Stimulated activated CD8-positive, alpha-beta memory T cell treated with anti-CD3 and anti-CD28 coated beads, Interleukin-15, amount 100 ng/mL, for 1 hour (primary cell): ENCODE data around the gene ARL5B.
"Not testable (repeated sequence)": the region's sequence is repeated elsewhere in the genome, so short reads cannot be mapped to it uniquely, and the experiment has no call there.

Source experiments
- DNase-seq: peaks from one replicate; pipeline ENCODE4 v3.0.0-alpha.2; 2020; ENCODE audit warnings: low read depth

The ARL5B gene, protein sequence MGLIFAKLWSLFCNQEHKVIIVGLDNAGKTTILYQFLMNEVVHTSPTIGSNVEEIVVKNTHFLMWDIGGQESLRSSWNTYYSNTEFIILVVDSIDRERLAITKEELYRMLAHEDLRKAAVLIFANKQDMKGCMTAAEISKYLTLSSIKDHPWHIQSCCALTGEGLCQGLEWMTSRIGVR

DNA sequence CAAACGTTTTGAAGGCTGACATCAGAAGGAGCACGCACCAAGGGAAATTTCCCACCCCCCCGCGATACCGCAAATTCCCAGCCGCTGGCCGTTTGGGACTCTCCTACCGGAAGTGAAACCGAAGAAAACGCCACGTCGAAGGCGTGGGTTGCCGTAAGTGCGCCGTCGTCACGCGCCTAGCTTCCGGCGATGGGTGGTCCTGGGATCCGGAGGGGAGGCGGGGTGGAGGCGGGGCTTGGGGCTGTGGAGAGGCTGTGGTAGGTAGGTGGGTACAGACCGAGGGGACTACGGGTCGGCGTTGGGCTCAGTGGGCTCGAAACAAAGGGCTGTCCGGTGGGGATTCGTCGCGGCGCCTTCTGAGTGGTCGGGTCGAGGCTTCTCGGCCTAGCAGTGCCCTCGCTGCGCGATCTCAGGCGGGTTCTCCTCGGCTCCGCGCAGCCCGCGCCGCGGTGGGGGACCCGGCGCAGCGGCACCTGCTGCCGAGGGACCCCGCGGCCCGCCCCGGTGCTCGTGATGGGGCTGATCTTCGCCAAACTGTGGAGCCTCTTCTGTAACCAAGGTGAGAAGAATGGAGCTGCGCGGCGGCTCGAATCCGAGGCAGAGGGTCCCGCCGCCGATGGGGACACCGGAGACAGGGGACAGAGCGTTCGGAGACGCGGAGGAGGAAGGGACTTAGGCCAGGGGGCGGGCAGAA is at the start of gene ARL5B:
ARL5B (plus strand) TSS at position 307 of the 694 bp plus-strand sequence; CDS start at position 514, 207 bp downstream.
- peak; percentile 96 for DNase-seq

DNA sequence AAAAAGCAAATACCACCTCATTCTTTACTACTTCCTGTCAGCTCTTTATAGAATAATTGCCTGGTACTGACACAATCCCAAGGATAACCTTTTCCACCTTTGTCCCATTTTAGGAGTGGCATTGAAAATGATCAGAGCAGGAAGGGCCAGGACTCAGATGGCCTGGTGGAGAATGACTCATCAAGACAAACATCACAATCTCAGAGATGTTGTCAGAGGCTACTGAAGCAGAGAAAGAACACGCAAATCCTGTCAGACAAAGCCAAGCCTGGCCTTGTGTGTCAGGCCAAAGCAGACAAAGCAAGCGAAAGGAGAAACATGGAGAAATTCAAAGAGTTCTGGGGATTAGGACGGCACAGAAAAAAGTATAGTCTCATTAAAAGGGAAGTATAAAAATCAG is 48.7 kb upstream of the ARL5B start:
- DNase-seq: no peak

DNA sequence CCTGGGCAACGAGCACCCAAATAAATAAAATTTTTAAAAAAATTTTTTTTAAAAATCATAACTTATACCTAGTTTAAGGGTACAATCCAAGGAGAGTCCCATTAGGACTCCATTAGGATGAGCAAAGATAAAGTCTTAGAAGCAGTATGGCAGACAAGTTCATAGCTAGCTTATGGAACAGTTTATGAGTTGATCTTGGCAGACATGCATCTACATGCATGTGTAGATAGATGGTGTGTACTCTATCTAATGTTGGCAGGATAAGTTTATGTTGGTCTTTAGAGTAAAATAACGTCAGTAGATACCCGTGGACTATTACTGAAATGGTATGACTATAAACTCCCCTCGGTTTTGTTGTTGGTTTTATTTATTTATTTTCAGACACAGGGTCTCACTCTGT is 48.1 kb upstream of the ARL5B start:
- no peak for DNase-seq

DNA sequence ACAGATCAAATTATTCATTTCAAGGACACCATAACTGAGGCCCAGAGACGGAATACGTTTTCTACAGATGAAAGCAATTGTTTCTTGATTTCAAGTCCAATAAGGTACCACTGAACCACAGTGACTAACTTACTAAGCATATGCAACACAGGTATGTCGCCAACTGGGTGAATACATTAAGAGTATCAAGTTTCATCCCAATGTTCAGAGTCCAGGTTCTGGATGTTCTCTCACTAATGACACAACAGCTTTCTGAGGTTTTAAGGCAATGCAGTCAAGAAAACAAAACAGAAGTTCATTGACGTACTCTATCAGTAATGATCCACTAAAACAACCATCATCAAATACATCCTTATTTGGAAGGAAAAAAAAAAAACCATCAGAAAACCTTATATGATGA is 43.6 kb upstream of the ARL5B start:
- no peak for DNase-seq

DNA sequence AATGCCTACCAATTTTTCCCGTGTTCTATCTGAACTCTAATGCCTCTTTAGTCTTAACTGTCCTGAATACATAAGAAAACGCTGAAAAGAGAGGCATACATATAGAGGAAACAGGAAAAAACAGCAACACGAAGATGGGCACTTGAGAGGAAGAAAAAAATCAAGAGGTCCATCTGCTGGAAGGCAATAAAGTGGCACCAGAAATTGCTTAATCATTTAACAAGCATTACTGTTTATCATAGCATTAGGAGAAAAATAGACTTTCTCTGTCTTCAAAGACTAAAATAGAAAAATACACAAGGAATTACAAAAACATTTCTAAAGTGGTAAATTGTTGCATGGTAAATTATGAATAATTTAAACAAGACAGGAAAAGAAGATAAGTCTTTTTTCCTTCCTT is 42.9 kb upstream of the ARL5B start:
- DNase-seq: no peak

DNA sequence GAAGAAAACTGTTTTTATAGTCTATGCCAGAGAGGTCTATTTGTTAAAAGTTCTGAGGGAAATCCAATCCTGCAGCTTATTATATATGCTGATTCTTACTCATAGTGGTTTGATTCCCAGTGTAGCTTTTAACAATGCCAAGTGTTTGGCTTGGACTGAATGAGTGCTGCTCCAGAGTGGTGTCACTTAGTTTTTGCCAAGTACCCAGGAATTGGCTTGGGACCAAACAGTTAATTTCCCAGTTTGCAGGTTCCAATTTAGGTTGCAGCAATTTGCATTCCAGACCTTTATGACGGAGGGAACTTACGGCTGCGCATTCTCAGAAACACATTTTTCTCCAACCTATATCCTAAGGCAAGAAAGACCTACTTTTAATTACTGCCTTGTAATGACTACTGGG is 40.2 kb upstream of the ARL5B start:
- no peak for DNase-seq

DNA sequence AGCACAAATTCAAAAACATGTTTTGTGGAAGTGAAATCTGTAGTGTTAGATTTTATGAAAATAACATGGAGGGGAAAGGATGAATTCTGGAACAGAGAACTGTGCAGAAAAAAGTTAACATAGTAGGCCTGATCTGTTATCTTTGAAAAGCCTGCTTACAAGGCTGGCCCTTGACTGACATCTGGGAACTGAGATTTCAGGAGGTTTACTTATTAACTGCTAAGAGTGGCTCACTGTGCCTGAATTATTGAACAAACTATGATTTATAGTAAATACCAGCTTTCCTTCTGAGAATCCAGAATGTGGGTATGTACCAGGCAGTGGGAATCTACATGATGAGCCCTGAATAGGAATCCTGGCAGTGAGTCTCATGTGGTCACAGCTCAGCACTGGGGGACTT is 38.4 kb upstream of the ARL5B start:
- no peak for DNase-seq

DNA sequence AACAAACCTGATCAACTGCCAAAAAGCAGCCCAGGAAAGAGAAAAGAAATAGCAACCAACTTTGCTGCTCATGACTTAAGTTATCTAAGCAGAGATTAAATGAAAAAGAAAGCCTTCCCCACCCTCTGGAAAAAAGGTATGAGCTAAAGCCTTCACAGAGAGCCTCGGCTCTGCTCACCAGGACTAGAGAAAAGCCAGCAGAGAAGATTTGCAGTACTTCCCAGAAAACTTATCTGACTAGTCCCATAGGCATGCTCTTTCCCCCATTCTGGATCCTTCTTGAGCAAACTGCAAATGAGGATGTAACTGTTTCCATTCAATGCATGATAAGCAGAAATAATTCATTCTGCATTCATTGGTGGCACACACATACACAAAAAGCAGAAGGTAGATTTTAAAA is 35.6 kb upstream of the ARL5B start:
- not testable (repeated sequence) for DNase-seq

DNA sequence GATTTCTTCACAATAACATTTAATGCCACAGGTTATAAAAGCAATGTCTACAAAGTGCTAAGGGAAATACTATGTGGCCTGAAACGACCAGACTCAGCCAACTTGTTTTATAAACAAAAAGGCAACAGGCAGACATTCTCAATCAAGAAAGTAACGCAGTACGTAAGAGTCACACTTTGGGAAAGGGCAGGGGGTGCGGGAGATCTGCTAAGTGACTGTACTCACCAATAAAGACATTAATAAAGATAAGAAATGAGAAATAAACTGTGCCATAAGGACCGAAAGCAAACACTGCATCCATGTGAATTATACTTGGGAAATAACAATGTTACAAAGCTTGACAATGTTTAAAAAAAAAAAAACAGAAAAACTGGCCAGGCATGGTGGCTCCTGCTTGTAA is 33.3 kb upstream of the ARL5B start:
- no peak for DNase-seq

DNA sequence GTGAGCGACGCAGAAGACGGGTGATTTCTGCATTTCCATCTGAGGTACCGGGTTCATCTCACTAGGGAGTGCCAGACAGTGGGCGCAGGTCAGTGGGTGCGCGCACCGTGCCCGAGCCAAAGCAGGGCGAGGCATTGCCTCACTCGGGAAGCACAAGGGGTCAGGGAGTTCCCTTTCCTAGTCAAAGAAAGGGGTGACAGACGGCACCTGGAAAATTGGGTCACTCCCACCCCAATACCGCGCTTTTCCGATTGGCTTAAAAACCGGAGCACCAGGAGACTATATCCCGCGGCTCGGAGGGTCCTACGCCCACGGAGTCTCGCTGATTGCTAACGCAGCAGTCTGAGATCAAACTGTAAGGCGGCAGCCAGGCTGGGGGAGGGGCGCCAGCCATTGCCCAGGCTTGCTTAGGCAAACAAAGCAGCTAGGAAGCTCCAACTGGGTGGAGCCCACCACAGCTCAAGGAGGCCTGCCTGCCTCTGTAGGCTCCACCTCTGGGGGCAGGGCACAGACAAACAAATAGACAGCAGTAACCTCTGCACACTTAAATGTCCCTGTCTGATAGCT is 31.7 kb upstream of the ARL5B start:
- DNase-seq: peak; percentile 55

DNA sequence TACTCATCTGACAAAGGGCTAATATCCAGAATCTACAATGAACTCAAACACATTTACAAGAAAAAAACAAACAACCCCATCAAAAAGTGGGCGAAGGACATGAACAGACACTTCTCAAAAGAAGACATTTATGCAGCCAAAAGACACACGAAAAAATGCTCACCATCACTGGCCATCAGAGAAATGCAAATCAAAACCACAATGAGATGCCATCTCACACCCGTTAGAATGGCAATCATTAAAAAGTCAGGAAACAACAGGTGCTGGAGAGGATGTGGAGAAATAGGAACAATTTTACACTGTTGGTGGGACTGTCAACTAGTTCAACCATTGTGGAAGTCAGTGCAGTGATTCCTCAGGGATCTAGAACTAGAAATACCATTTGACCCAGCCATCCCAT is 26.7 kb upstream of the ARL5B start:
- not testable (repeated sequence) for DNase-seq

DNA sequence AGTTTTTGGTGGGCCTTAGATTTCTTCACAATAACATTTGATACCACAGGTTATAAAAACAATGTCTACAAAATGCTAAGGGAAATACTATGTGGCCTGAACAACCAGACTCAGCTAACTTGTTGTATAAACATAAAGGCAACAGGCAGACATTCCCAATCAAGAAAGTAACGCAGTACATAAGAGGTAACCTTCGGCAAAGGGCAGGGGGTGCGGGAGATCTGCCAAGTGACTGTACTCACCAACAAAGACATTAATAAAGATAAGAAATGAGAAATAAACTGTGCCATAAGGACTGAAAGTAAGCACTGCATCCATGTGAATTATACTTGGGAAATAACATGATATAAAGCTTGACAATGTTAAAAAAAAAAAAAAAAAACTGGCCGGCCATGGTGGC is 23.2 kb upstream of the ARL5B start:
- DNase-seq: no peak

DNA sequence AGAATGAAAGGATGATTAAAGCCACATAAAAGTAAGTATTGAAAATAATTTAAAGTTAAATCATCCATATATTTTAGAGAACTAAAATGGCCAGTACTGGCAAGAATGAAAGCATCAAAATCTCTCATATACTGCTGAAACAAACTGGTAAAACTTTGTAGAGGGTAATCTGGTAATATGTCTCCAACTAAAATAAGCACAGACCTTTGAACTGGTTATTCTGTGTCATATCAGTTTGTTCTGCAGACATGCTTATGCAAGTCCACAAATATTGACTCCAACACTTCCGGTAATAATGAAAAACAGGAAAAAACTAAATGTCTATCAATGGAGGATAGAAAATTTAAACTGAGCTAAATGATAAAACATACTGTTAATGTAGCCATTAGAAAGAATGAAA is 21.8 kb upstream of the ARL5B start:
- not testable (repeated sequence) for DNase-seq

DNA sequence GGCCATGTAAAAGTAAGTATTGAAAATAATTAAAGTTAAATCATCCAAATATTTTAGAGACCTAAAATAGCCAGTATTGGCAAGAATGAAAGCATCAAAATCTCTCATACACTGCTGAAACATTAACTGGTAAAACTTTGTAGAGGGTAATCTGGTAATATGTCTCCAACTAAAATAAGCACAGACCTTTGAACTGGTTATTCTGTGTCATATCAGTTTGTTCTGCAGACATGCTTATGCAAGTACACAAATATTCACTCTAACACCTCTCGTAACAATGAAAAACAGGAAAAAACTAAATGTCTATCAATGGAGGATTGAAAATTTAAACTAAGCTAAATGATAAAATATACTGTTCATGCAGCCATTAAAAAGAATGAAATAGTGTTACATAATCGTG is 19.5 kb upstream of the ARL5B start:
- DNase-seq: not testable (repeated sequence)

DNA sequence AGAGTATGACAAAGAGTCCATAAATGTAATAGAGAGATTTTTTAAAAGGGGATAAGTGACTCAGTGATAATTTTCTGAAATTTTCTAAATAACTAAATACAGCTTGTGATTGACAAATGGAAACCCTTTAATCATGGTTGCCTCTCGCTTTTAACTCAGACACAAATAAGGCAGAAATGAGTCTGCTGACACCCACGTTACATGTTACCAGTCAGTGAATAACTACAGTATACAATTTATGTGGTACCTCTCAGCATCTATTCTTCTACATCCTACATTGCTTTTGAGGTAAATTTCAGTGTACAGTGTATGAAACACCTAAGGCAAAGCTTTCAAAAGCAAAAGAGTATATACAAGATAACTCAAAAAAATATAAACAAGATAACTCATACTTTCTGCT is 12.1 kb upstream of the ARL5B start:
- no peak for DNase-seq

DNA sequence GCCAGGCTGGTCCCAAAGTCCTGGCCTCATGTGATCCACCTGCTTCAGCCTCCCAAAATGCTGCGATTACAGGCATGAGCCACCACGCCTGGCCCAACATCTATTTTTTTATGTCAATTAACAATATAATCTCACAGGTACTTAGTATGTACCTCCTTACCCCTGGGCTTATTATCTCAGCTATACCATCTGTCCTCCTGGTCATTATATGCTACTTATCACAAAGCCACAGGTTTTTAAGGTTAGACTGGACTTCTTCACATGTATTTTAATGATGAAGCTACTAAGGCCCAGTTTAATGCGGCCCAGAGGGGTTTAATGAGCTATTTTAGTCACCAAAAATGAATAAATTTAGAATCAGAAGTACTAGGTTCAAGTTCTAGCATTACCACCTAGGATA is 11.3 kb upstream of the ARL5B start:
- no peak for DNase-seq

DNA sequence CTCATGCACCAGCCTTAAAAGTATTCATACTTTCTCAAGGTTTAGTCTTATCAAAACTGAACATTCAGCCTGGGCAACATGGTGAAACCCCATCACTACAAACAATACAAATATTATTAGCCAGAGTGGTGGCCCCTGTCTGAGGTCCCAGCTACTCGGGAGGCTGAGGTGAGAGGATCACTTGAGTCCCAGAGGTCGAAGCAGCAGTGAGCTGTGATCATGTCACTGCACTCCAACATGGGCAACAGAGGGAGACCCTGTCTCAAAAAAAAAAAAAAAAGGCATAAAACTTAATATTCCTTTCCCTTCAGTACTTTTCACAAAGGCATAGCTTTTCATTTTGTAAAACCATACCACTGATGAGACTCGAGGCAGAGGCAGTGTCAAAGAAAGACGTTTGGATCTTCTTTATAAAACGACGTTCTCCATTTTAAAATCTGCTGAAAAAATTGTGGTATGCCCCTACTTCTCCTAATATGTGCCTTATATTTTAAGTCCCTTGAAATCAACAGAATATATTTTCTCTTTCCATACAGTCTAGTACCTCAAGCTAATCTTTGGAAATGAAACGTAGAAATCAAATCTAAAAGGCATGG is 9.8 kb upstream of the ARL5B start:
- DNase-seq: no peak

DNA sequence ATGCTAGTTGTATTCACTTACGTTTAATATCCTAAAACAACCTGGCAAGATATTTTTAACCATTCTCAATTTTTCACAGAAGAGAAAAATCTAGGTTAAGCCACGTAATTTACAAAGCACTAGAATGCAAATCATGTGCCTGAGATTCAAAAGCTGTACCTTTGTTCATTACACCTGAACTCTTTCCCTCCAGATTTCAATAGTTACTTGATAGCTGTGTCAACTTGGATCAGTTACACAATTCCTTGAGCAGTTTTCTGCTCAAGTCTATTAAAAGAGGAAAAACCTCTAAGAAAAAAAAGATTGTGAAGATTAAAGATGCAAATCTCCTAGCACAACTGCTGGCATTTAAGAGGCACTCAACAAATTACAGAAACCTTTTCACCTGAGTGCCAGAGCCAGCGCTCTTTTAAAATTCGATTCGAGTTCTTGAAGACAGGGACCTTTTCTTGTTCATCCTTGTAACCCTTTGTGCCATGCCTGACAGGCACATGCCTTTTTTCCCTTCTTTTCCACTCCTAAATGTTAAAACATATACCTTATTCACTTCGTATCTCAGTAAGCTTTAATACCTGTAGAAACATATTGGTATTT is 8.7 kb upstream of the ARL5B start:
- DNase-seq: no peak

DNA sequence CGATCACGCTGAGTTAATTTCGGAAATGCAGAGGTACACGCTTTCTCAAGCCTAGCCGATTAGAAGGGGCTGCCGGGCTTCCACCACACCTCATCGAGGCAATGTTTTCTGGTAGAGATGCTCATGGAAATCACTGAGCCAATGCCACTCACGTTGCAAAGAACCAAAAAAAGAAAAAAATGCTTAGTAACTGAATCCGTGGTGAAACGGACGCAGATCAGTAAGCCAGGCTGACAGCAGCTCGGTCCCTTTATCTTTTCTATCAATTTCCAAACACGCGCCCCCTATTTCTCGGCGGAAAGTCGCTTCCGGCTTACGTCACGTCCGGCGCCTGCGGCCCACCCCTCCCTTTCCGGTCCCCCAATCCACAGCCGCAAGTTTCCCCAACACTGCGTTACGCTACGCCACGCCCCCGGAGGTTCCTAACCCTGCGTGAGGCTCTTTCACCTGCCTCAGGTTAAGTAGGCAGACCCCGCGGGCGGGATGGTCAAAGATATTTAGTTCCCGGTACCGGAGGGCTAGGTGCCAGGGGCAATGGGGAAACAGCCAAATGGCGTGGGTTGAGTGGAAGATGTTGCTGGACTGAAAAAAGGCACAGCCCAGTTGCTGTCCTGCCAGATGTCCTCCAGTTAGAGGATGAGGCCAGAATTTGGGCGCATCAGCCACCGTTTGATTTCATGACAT is 7.8 kb upstream of the ARL5B start, which contains the start of gene NSUN6:
NSUN6 (minus strand) TSS at position 264 of the 684 bp plus-strand sequence. CDS start 384 bp downstream, outside the sequence.
- DNase-seq: peak; percentile 95

DNA sequence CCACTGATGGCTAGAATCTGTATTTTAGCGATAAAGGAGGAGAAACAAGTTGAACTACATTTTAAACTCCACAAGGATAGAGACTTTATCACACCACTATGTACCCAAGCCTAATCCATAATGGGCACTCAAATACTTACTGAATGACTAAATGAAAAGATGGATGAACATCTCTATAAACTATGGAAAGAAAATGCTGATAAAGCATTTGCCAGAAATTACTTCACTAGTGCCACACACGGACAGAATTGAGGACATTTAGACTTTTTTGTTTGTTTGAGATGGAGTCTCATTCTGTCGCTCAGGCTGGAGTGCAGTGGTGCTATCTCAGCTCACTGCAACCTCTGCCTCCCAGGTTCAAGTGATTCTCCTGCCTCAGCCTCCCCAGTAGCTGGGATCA is 6.1 kb upstream of the ARL5B start:
- no peak for DNase-seq

DNA sequence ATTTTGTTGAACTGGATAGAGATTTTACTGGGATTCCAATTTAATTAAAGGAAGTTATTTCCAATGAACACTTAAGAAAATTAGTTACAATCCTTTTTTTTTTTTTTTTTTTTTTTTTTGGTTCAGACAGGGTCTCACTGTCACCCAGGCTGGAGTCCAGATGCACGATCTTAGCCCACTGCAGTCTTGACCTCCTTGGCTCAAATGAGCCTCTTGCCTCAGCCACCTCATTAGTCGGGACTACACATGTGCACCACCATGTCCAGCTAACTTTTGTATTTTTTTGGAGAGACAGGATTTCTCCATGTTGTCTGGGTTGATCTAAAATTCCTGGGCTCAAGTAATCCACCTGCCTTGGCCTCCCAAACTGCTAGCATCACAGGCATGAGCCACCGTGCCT is 2.5 kb upstream of the ARL5B start:
- no peak for DNase-seq
